H1 (cell line): ENCODE results near the gene AHRR. TPM values are rescaled to one million over a fixed set of nuclear protein-coding genes. Genes with fewer than 3 reads are reported as not detected.

Experiments
- CTCF ChIA-PET: fragments of 300-600 bp; sonication (Branson Sonifier 250); formaldehyde crosslinking; loops from one replicate; lab custom pipeline; 2021; ENCODE audit not compliant: partially characterized antibody; lab: Charles Lee
- POLR2A ChIA-PET: fragments of 300-600 bp; sonication (Branson Sonifier 250); formaldehyde crosslinking; loops from one replicate; lab custom pipeline; 2021; ENCODE audit warnings: inconsistent platforms; ENCODE audit not compliant: partially characterized antibody; lab: Charles Lee
- DNase-seq, 2 experiments: peaks; one replicate each; pipeline versions ENCODE4 v3.0.0 to v3.0.0-alpha.2; 2010 to 2022; ENCODE audit warnings: low spot score in 2 of 2, low read depth in 1 of 2, mixed read lengths in 1 of 2
- FAIRE-seq: peaks from 2 replicates; lab custom pipeline; 2011; peaks lifted over from hg19 to GRCh38; lab: Jason Lieb, UNC
- H2AFZ ChIP-seq: 2 replicates; pipeline ENCODE4 v1.8.1; 2012; ENCODE audit warnings: low read length, inconsistent platforms
- H2AK5ac ChIP-seq: 2 replicates; pipeline ENCODE4 v1.6.1; 2013; ENCODE audit warnings: low read depth, low read length
- H2BK120ac ChIP-seq: replicated peaks from 2 replicates; pipeline ENCODE3; 2013; ENCODE audit warnings: low read depth, low read length, inconsistent platforms
- H2BK12ac ChIP-seq: 2 replicates; pipeline ENCODE4 v1.6.1; 2013; ENCODE audit warnings: low read depth, low read length
- H2BK15ac ChIP-seq: 2 replicates; pipeline ENCODE4 v1.6.1; 2013; ENCODE audit warnings: low read length
- H2BK20ac ChIP-seq: 2 replicates; pipeline ENCODE4 v1.6.1; 2013; ENCODE audit warnings: low read length
- H2BK5ac ChIP-seq: 2 replicates; pipeline ENCODE4 v1.6.1; 2013; ENCODE audit warnings: low read depth, low read length
- H3K14ac ChIP-seq: 2 replicates; pipeline ENCODE4 v1.6.1; 2013; ENCODE audit warnings: inconsistent platforms; ENCODE audit not compliant: insufficient read length
- H3K18ac ChIP-seq: 2 replicates; pipeline ENCODE4 v1.6.1; 2013; ENCODE audit warnings: low read length; ENCODE audit errors: extremely low read depth
- H3K23ac ChIP-seq: 2 replicates; pipeline ENCODE4 v1.6.1; 2013; ENCODE audit warnings: inconsistent platforms; ENCODE audit not compliant: insufficient read length
- H3K23me2 ChIP-seq: 2 replicates; pipeline ENCODE4 v1.6.1; 2013; ENCODE audit warnings: low read depth, low read length
- H3K27ac ChIP-seq: 2 replicates; pipeline ENCODE4 v1.6.1; 2011; ENCODE audit warnings: low read depth, low read length, inconsistent platforms
- H3K27me3 ChIP-seq, 4 experiments: replicated peaks in 1 of 4; 1 replicate in 1 of 4; 2 replicates in 3 of 4; pipeline versions ENCODE4 v1.6.1 to v1.8.1; 2011 to 2013; ENCODE audit warnings: low read length in 3 of 4, mild to moderate bottlenecking in 3 of 4, inconsistent platforms in 2 of 4, mixed read lengths in 2 of 4, moderate library complexity in 1 of 4; ENCODE audit not compliant: control insufficient read depth in 3 of 4, insufficient read depth in 3 of 4; ENCODE audit errors: extremely low read depth in 1 of 4
- H3K36me3 ChIP-seq, 4 experiments: 2 replicates each; pipeline versions ENCODE4 v1.6.1 to v1.8.1; 2011 to 2013; ENCODE audit warnings: mild to moderate bottlenecking in 4 of 4, low read length in 3 of 4, moderate library complexity in 2 of 4, control low read depth in 1 of 4, inconsistent platforms in 1 of 4; ENCODE audit not compliant: insufficient read depth in 4 of 4, control insufficient read depth in 2 of 4
- H3K4ac ChIP-seq: replicated peaks from 2 replicates; pipeline ENCODE3; 2013; ENCODE audit warnings: low read length, low read depth, mixed read lengths, inconsistent platforms; ENCODE audit not compliant: insufficient read length
- H3K4me1 ChIP-seq, 4 experiments: replicated peaks in 1 of 4; 1 replicate in 1 of 4; 2 replicates in 3 of 4; pipeline versions ENCODE4 v1.6.1 to v1.8.1; 2011 to 2013; ENCODE audit warnings: low read length in 3 of 4, inconsistent platforms in 2 of 4, mixed read lengths in 1 of 4; ENCODE audit not compliant: insufficient read depth in 4 of 4, control insufficient read depth in 3 of 4
- H3K4me2 ChIP-seq, 2 experiments: 2 replicates each; pipeline versions ENCODE4 v1.6.1 to v1.8.1; 2011 to 2013; ENCODE audit warnings: low read depth in 2 of 2, low read length in 2 of 2, control low read depth in 1 of 2, inconsistent platforms in 1 of 2, mild to moderate bottlenecking in 1 of 2; ENCODE audit not compliant: insufficient read depth in 1 of 2
- H3K4me3 ChIP-seq, 4 experiments: fragments of 200-600, 300-600 bp in 1 of 4; sonication (generic), shearing (Covaris generic), sonication (Bioruptor Twin) in 1 of 4; 2 replicates each; pipeline versions ENCODE4 v1.5.1 to v1.8.1; 2011 to 2016; ENCODE audit warnings: low read length in 4 of 4, low read depth in 3 of 4, control low read depth in 2 of 4, inconsistent platforms in 2 of 4, mild to moderate bottlenecking in 2 of 4, mixed read lengths in 1 of 4, moderate library complexity in 1 of 4; ENCODE audit not compliant: insufficient read depth in 2 of 4; ENCODE audit errors: extremely low read depth in 1 of 4
- H3K56ac ChIP-seq: replicated peaks from 2 replicates; pipeline ENCODE3; 2013; ENCODE audit warnings: low read depth, mild to moderate bottlenecking, mixed read lengths, low read length, inconsistent platforms; ENCODE audit not compliant: insufficient read length
- H3K79me1 ChIP-seq: 2 replicates; pipeline ENCODE4 v1.6.1; 2013; ENCODE audit warnings: low read depth, low read length, control low read depth
- H3K79me2 ChIP-seq, 2 experiments: 2 replicates each; pipeline versions ENCODE4 v1.6.1 to v1.8.1; 2012 to 2013; ENCODE audit warnings: low read length in 2 of 2, mild to moderate bottlenecking in 2 of 2, inconsistent platforms in 1 of 2; ENCODE audit not compliant: insufficient read depth in 2 of 2, control insufficient read depth in 1 of 2
- H3K9ac ChIP-seq, 4 experiments: replicated peaks in 1 of 4; 1 replicate in 1 of 4; 2 replicates in 3 of 4; pipeline versions ENCODE4 v1.6.1 to v1.8.1; 2011 to 2013; ENCODE audit warnings: low read depth in 3 of 4, low read length in 3 of 4, control low read depth in 2 of 4, mild to moderate bottlenecking in 2 of 4, moderate library complexity in 2 of 4, inconsistent platforms in 1 of 4; ENCODE audit errors: extremely low read depth in 1 of 4
- H3K9me3 ChIP-seq, 2 experiments: 2 replicates each; pipeline versions ENCODE4 v1.6.1 to v1.8.1; 2012 to 2013; ENCODE audit warnings: mild to moderate bottlenecking in 2 of 2, moderate library complexity in 2 of 2, control low read depth in 1 of 2, inconsistent platforms in 1 of 2, low read depth in 1 of 2, low read length in 1 of 2, mixed read lengths in 1 of 2; ENCODE audit not compliant: insufficient read depth in 2 of 2
- H4K20me1 ChIP-seq, 2 experiments: replicated peaks in 1 of 2; 2 replicates each; pipeline versions ENCODE3 to v1.8.1; 2011 to 2013; ENCODE audit warnings: inconsistent platforms in 2 of 2, low read length in 2 of 2, mild to moderate bottlenecking in 1 of 2; ENCODE audit not compliant: insufficient read depth in 2 of 2, control insufficient read depth in 1 of 2
- H4K5ac ChIP-seq: 2 replicates; pipeline ENCODE4 v1.6.1; 2013; ENCODE audit warnings: low read length, low read depth, mixed read lengths, inconsistent platforms; ENCODE audit not compliant: insufficient read length
- H4K8ac ChIP-seq: 2 replicates; pipeline ENCODE4 v1.8.0; 2013; ENCODE audit warnings: mild to moderate bottlenecking, moderate library complexity, low read length, inconsistent platforms; ENCODE audit not compliant: insufficient read depth; ENCODE audit errors: extremely low read depth
- H4K91ac ChIP-seq: replicated peaks from 2 replicates; pipeline ENCODE3; 2013; ENCODE audit warnings: low read length, mixed read lengths, inconsistent platforms; ENCODE audit not compliant: insufficient read length
- ASH2L ChIP-seq: fragments of 200-600, 300-600 bp; sonication (generic); IDR thresholded peaks from one replicate; pipeline ENCODE4 v1.7.1; 2017; ENCODE audit warnings: low read length
- BCL11A ChIP-seq, 2 experiments: IDR thresholded peaks; one replicate each; pipeline ENCODE4 v1.6.1; 2011; ENCODE audit warnings: low read depth in 2 of 2, low read length in 2 of 2, mild to moderate bottlenecking in 2 of 2
- BRCA1 ChIP-seq: IDR thresholded peaks from 2 replicates; pipeline ENCODE4 v1.6.1; 2012; ENCODE audit warnings: low read depth, low read length, improper control_type of control experiment
- CHD2 ChIP-seq: IDR thresholded peaks from 2 replicates; pipeline ENCODE4 v1.6.1; 2012; ENCODE audit warnings: low read length, improper control_type of control experiment
- FOSL1 ChIP-seq: IDR thresholded peaks from 2 replicates; pipeline ENCODE4 v1.6.1; 2011; ENCODE audit warnings: mild to moderate bottlenecking, low read depth, low read length, moderate library complexity; ENCODE audit not compliant: insufficient read depth
- GABPA ChIP-seq: IDR thresholded peaks from 2 replicates; pipeline ENCODE4 v1.6.1; 2011; ENCODE audit warnings: mild to moderate bottlenecking, low read length, moderate library complexity, borderline replicate concordance; ENCODE audit not compliant: insufficient read depth
- HDAC2 ChIP-seq, 2 experiments: fragments of 300-600 bp in 1 of 2; sonication (generic) in 1 of 2; IDR thresholded peaks; 2 replicates each; pipeline ENCODE4 v1.6.1; 2011 to 2012; ENCODE audit warnings: low read depth in 2 of 2, low read length in 2 of 2, mild to moderate bottlenecking in 2 of 2, moderate library complexity in 2 of 2, borderline replicate concordance in 1 of 2, inconsistent platforms in 1 of 2
- JUN ChIP-seq: IDR thresholded peaks from 2 replicates; pipeline ENCODE4 v1.6.1; 2011; ENCODE audit warnings: low read depth, mild to moderate bottlenecking, improper control_type of control experiment, low read length
- MAFK ChIP-seq: IDR thresholded peaks from 2 replicates; pipeline ENCODE4 v1.6.1; 2012; ENCODE audit warnings: low read depth, mild to moderate bottlenecking, improper control_type of control experiment, low read length
- RFX5 ChIP-seq: IDR thresholded peaks from 2 replicates; pipeline ENCODE4 v1.6.1; 2011; ENCODE audit warnings: low read depth, low read length, improper control_type of control experiment, borderline replicate concordance
- SAP30 ChIP-seq: fragments of 300-600 bp; sonication (generic); IDR thresholded peaks from 2 replicates; pipeline ENCODE4 v1.7.1; 2012; ENCODE audit warnings: low read length, moderate library complexity, mild to moderate bottlenecking, inconsistent platforms; ENCODE audit not compliant: insufficient read depth, insufficient replicate concordance
- WGBS, 2 experiments: shearing (Covaris generic) in 1 of 2; methylation state at CpG; one replicate each; pipeline versions ENCODE4 v1.1.6 to v1.1.7; 2013 to 2015; ENCODE audit warnings: low lambda C conversion rate in 2 of 2, mixed read lengths in 2 of 2, inconsistent platforms in 1 of 2, low coverage in 1 of 2, missing lambda C conversion rate in 1 of 2; ENCODE audit not compliant: insufficient replicate concordance in 2 of 2, insufficient coverage in 1 of 2, insufficient read length in 1 of 2; ENCODE audit errors: extremely low coverage in 1 of 2, missing lambda C conversion rate in 1 of 2; 5-methylcytosine and 5-hydroxymethylcytosine counted together
- polyA plus RNA-seq, 7 experiments: library from polyadenylated mRNA; depleted of rRNA in 3 of 7; stranded (reverse) in 5 of 7; unstranded in 2 of 7; fragments of >200 nt in 5 of 7; fragments of 200-250 nt in 2 of 7; gene quantifications; 1 replicate in 5 of 7; 2 replicates in 1 of 7; 4 replicates in 1 of 7; pipeline versions ENCODE4 v1.2.1 to v1.2.3, GENCODE V29; 2011 to 2013; ENCODE audit warnings: missing spikeins in 2 of 7, mixed read lengths in 2 of 7
- total RNA-seq: library from RNA; stranded (reverse); fragmentation: NEBNext Ultra II Directional; extraction: Animal tissue kit (Norgen Biotek cat#: 25700); gene quantifications from 2 replicates; pipeline ENCODE4 v1.2.1, GENCODE V29; 2021
- TF ChIP-seq, protein P1 (sequence below): IDR thresholded peaks from 2 replicates; pipeline ENCODE4 v1.6.1; 2012; ENCODE audit warnings: low read length, inconsistent platforms

Gene AHRR
- total and polyA plus RNA-seq, 2 of the 8 experiments (the other 6 are each of a cell fraction or from before 2014, with no cell fraction given) = 0.41 to 0.80 TPM

DNA sequence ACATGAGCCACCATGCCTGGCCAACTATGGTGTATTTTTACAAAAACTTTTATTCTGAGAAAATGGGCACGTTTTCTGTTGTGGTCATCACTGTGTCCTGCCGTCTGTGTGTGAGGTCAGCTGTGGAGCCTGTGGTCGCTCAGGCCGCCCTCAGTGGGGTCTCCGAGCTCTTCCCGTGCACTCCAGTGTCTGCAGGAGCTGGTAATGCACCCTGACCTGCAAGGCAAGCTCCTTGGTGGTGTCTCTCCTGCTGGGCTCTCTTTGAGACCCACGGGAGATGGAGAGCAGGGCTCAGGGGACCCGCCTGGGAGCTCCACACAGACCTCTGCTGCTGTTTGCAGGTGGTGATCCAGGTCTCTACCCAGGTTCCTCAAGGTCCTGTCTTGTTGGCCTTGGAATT lies 9.6 kb upstream of the AHRR start:
- peaks cover 7 to 11% of the 10 kb centered on the region in 2 experiments for H4K20me1 ChIP-seq
- no peak overlapping the region for H2AK5ac ChIP-seq
- H3K23me2 ChIP-seq = no peaks in the 10 kb centered on the region
- H4K5ac ChIP-seq = no peak overlapping the region
- no peak overlapping the region for H3K23ac ChIP-seq
- peaks cover 0 to 7% (median 5%) of the 10 kb centered on the region in 4 experiments; a peak in 3 of 8 replicates for H3K36me3 ChIP-seq
- no peak overlapping the region for H2BK120ac ChIP-seq
- H3K56ac ChIP-seq = no peak overlapping the region
- H2BK5ac ChIP-seq = no peak overlapping the region
- H4K91ac ChIP-seq = no peak overlapping the region
- POLR2A ChIA-PET = interaction anchor here (1.6 to 2.7 kb wide), 2 partner anchors 9 to 11 kb away, joined by 3 to 8 read pairs; no protein-coding TSS in a partner anchor
- CTCF ChIA-PET = interaction anchor here (0.9 to 1.7 kb wide), 4 partner anchors 9 to 134 kb away, joined by 3 to 9 read pairs (median 4); no protein-coding TSS in a partner anchor
- no peak overlapping the region for H4K8ac ChIP-seq
- H3K4me2 ChIP-seq = no peak overlapping the region
- no peak overlapping the region for H2AFZ ChIP-seq
- H3K9me3 ChIP-seq = no peaks in the 10 kb centered on the region
- peaks cover 0 to 7% of the 10 kb centered on the region in 2 experiments; a peak in 1 of 4 replicates for H3K79me2 ChIP-seq
- no peak overlapping the region for H3K14ac ChIP-seq
- FAIRE-seq (no peak), DNase-seq (no peak)
- no peak overlapping the region for H3K4ac ChIP-seq
- no peaks in the 10 kb centered on the region for H3K27me3 ChIP-seq
- 91% methylated on average over 8 of the region's 8 CpGs; no CpG with 5 or more reads in 1 of the 2 experiments for WGBS, 2 experiments
- no peak overlapping the region for H3K27ac ChIP-seq
- no peak overlapping the region for H2BK15ac ChIP-seq
- no peak overlapping the region for H3K9ac ChIP-seq
- H3K79me1 ChIP-seq = peaks cover 5% of the 10 kb centered on the region
- H2BK12ac ChIP-seq = no peak overlapping the region
- no peak overlapping the region for H3K4me3 ChIP-seq
- no peak overlapping the region for H3K18ac ChIP-seq
- H3K4me1 ChIP-seq = peaks cover 0 to 2% (median 0%) of the 10 kb centered on the region in 4 experiments; a peak in 3 of 7 replicates
- H2BK20ac ChIP-seq = no peak overlapping the region
- TF ChIP-seq ASH2L (no peak), BCL11A (IDR thresholded peaks at IDR 0.05; ENCODE audit: low read depth in 2 of 2, low read length in 2 of 2) (no peak), MAFK (no peak), HDAC2 (IDR thresholded peaks at IDR 0.05; ENCODE audit: borderline replicate concordance in 1 of 2, low read depth in 2 of 2, low read length in 2 of 2) (no peak), FOSL1 (no peak), GABPA (no peak), JUN (no peak), CHD2 (no peak), RFX5 (no peak), BRCA1 (no peak), SAP30 (no peak)
- TF ChIP-seq, protein P1, sequence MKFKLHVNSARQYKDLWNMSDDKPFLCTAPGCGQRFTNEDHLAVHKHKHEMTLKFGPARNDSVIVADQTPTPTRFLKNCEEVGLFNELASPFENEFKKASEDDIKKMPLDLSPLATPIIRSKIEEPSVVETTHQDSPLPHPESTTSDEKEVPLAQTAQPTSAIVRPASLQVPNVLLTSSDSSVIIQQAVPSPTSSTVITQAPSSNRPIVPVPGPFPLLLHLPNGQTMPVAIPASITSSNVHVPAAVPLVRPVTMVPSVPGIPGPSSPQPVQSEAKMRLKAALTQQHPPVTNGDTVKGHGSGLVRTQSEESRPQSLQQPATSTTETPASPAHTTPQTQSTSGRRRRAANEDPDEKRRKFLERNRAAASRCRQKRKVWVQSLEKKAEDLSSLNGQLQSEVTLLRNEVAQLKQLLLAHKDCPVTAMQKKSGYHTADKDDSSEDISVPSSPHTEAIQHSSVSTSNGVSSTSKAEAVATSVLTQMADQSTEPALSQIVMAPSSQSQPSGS = no peak
